Measurements from ENCODE around the gene PDZD2.

The PDZD2 gene

GRCh38 chr5:32127711-32128110, 488.8 kb downstream of the PDZD2 start:
- TF ChIP-seq CTCF (IDR thresholded peaks at IDR 0.05), result no peak
- DNase-seq (ENCODE audit: low spot score), result no peak
- Histone ChIP-seq H3K27ac (no peak overlapping the region), H3K4me3 (no peak overlapping the region)

- H3K27ac ChIP-seq, result no peak overlapping the region
- no peak for TF ChIP-seq CTCF (IDR thresholded peaks at IDR 0.05)
- H3K4me3 ChIP-seq, result no peak overlapping the region
- DNase-seq (ENCODE audit: low spot score), result no peak
Observed at GRCh38 chr5:32129074-32129598, 490.2 kb downstream of the PDZD2 start.

GRCh38 chr5:32130865-32131264, 491.9 kb downstream of the PDZD2 start:
- H3K4me3 ChIP-seq, result no peak overlapping the region
- no peak overlapping the region for H3K27ac ChIP-seq
- no peak for TF ChIP-seq CTCF (IDR thresholded peaks at IDR 0.05)
- DNase-seq (ENCODE audit: low spot score), result no peak

- no peak overlapping the region for H3K27ac ChIP-seq
- DNase-seq (ENCODE audit: low spot score), result no peak
Observed at GRCh38 chr5:32131604-32132003, 492.7 kb downstream of the PDZD2 start.

GRCh38 chr5:32132757-32133156, 493.8 kb downstream of the PDZD2 start:
- no peak overlapping the region for H3K4me3 ChIP-seq
- TF ChIP-seq CTCF (IDR thresholded peaks at IDR 0.05), result no peak
- no peak for DNase-seq (ENCODE audit: low spot score)
- no peak overlapping the region for H3K27ac ChIP-seq

More at GRCh38 chr5:32131604-32132003, 492.7 kb downstream of the PDZD2 start:
- no peak overlapping the region for H3K4me3 ChIP-seq
- no peak for TF ChIP-seq CTCF (IDR thresholded peaks at IDR 0.05)

GRCh38 chr5:32135086-32135485, 496.2 kb downstream of the PDZD2 start:
- DNase-seq (ENCODE audit: low spot score), result no peak
- Histone ChIP-seq H3K27ac (no peak overlapping the region), H3K4me3 (no peak overlapping the region)
- TF ChIP-seq CTCF (IDR thresholded peaks at IDR 0.05), result no peak

- TF ChIP-seq CTCF (IDR thresholded peaks at IDR 0.05), result no peak
- no peak for DNase-seq (ENCODE audit: low spot score)
- Histone ChIP-seq H3K4me3 (no peak overlapping the region), H3K27ac (no peak overlapping the region)
Observed at GRCh38 chr5:32136342-32136741, 497.4 kb downstream of the PDZD2 start.
